ENCODE results near the gene AGXT.
"Not testable (repeated sequence)": the region's sequence is repeated elsewhere in the genome, so short reads cannot be mapped to it uniquely, and the experiment has no call there.

AGXT gene

DNA sequence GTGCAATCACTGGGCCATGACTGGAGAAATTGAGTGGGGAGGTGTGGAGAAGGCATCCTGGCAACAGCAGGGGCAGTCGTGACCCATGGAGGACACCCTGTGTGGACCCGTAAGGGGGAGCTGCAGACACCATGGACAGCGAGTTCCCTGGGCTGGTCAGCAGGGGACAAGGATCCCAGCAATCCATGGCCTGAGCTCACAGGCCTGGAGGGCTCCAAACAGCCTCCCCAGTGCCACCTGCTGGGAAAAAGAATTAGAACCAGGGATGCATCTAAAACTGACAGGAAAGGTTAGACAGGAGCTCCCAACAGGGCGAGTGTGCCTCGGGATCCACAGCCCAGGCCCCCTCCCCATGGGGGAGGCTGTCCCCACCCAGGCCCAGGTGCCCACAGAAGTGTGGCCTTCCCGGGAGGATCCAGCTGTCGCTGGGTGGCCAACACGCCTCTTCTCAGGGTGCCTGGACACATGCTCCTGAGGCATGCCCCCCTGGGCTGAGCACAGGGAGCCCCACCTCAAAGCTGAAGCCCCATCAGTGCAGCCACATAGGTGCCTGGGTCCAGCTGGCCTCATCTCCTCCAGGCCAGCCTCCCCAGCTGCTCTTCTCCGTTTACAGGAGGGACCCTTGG, 28.1 kb upstream of the AGXT start:
- peak; percentile 81 for DNase-seq

- not testable (repeated sequence) for DNase-seq
Observed at GRCh38 chr2:240846309-240846708, 22.3 kb upstream of the AGXT start.

GRCh38 chr2:240846873-240847595, 21.6 kb upstream of the AGXT start:
- no peak for DNase-seq

DNA sequence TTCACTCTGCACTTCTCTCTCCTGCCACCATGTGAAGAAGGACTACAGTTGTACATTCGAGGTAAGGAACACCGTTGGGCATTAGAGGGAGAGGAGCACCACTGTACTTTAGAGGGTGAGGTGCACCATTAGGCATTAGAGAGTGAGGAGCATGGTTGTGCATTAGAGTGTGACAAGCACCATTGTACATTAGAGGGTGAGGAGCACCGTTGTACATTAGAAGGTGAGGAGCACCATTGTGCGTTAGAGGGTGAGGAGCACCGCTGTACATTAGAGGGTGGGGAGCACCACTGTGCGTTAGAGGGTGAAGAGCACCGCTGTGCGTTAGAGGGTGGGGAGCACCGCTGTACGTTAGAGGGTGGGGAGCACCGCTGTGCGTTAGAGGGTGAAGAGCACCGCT, 20.8 kb upstream of the AGXT start:
- no peak for DNase-seq

DNA sequence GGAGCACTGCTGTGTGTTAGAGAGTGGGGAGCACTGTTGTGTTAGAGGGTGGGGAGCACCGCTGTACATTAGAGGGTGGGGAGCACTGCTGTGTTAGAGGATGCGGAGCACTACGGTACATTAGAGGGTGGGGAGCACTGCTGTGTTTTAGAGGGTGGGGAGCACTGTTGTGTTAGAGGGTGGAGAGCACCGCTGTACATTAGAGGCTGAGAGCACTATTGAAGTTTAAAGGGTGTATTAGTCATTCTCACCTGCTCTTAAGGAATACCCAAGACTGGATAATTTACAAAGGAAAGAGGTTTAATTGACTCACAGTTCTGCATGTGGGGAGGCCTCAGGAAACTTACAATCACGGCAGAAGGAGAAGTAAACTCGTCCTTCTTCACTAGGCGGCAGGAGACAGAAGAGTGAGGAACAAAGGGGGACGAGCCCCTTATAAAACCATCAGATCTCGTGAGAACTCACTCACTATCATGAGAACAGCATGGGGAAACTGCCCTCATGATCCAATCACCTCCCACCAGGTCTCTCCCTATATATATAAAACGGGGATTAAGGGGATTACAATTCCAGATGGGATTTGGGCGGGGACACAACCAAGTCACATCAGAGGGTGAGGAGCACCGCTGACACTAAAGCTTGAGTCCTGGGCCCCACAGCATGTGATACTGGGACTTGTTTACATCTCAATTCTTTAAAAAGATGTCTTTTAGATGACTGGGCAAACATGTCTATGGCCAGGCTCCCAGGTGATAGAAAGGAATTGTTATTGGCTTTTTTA, 19.5 kb upstream of the AGXT start:
- DNase-seq: no peak

GRCh38 chr2:240850026-240850425, 18.6 kb upstream of the AGXT start:
- no peak for DNase-seq

DNA sequence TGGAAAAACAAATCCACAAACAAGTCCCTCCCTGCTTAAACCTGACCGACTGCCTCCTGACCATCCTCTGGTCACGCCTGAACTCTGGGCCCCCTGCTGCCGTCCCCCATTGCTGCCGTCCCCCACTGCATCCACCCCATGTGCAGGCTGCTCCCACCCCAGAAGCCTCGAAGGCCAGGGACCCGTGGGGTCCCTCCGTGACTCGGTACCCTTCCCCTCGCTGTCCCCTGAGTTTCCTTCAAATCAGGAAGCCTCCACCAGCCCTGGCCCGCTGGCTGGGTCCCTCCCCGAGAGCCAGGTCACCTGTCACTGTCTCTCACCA, 17.9 kb upstream of the AGXT start:
- DNase-seq: no peak

GRCh38 chr2:240851078-240851991, 17.3 kb upstream of the AGXT start:
- peak; percentile 95 for DNase-seq

GRCh38 chr2:240852671-240853314, 15.8 kb upstream of the AGXT start:
- no peak for DNase-seq

DNA sequence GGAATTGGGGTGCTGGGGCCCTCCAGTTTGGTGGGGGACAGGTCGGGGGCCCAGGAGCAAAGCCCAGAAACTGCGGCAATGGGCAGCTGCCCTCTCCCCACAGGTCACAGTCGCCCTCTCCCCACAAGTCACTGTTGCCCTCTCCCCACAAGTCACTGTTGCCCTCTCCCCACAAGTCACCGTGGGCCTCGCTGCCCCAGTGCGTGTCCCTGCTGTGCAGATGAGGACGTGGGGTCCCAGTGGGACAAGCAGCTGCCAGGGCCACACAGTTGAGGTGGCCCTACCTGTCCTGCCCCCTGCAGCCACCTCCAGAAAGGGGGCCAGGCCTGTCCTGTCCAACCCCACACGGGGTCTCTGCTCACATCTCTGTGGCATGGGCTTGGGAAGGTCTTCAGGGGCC, 13.0 kb upstream of the AGXT start:
- DNase-seq: no peak

DNA sequence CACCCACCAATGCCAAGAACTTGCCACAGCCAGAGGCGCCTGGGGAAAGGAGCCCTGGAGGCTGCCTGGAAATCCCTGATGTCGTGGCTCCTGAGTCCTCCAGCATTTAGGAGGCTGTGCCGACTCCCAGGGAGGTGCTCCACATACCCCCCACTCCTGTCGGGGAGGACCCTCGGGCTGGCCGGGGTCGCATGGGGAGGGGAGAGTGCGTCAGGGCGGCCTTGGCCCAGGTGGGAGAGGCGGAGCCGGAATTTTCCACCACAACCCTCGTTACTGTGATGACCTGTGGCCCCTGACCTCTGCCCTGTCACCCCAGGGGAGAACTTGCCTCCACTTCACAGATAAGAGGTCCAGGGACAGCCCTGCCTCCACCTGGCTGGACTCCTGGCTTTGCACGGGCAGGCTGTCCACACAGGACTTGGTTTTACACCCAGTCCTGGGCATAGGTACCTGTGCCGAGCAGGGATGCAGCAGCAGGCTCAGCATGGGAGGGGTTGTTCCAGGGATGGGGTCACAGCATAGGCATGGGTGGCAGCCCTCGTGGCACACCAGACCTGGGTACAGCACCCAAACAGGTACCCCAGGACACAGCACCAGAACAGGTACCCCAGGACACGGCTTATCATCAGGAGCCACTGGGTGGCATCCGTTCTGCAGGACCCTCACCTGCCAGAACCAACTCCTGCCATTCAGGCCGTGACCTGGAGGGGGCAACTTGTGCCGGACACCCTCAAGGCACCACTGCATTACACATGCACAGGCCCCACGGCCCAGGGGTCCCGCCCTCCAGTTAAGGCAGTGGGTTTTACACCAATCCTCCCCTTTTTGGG, 12.3 kb upstream of the AGXT start:
- DNase-seq: no peak

DNA sequence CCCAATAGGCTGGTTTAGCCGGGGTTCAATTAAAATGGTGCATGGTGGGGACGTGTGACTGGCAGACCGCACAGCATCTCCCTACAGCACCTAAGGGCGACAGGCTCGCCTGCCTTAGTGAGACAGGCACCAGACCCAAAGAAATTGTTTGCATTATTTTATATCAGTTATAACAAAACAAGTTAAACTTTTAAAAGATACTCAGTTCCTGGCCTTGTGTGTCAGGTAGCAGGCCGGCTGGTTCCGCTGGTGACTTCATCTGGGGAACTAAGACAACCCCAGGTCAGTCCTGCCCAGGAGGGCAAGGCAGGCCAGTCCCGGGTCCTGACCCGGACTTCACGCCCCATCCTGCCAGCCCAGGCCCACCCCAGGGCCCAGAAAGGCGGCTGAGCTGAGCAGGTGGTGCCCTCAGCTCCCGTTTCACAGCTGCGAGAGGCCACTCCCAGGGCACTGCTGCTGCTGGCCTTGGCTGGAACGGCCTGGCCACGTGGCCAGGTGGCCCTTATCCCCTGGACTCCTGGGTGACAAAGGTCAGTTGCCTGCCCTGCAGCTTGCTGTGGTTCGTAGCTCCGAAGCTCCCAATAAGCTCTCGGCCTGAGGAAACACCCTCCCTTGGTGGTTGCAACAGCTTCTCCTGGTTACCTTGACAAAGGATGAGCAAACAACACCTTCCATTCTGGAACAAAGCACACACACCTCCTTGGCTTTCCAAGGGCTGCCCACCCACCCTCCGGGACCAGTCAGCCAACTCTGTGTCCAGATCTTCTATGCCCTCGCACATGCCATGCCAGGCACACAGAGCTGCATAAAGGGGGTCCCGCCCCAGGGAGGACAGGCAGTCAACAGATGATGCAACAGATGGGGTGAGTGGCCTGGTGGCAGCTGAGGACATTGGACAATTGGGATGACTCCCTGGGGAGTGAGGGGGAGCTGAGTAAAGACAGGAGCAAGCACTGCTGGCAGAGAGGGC, 11.3 kb upstream of the AGXT start:
- no peak for DNase-seq

- DNase-seq: no peak
Observed at GRCh38 chr2:240858321-240858720, 10.3 kb upstream of the AGXT start.

DNA sequence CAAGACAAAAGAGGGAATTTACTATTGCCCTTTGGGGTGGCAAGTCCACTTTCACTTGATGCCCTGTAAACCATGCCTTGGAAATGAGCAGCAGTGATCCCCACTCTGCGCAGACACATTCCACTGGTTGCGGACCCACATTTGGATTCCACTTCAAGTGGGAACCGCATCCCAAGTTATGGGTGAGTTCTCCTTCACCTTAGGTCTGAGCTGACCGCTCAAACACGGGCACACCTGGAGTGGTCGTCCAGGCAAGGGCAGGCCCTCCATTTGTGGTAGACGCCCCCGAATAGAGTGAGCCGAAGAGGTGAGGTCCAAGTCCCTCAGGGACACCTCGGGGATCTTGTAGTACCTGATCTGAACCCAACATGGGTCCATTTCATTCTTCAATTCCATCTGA, 9.8 kb upstream of the AGXT start:
- DNase-seq: no peak

- DNase-seq: no peak
Observed at GRCh38 chr2:240861547-240861946, 7.1 kb upstream of the AGXT start.

GRCh38 chr2:240864475-240864874, 4.1 kb upstream of the AGXT start:
- DNase-seq: no peak

- DNase-seq: no peak
Observed at GRCh38 chr2:240865391-240865790, 3.2 kb upstream of the AGXT start.

DNA sequence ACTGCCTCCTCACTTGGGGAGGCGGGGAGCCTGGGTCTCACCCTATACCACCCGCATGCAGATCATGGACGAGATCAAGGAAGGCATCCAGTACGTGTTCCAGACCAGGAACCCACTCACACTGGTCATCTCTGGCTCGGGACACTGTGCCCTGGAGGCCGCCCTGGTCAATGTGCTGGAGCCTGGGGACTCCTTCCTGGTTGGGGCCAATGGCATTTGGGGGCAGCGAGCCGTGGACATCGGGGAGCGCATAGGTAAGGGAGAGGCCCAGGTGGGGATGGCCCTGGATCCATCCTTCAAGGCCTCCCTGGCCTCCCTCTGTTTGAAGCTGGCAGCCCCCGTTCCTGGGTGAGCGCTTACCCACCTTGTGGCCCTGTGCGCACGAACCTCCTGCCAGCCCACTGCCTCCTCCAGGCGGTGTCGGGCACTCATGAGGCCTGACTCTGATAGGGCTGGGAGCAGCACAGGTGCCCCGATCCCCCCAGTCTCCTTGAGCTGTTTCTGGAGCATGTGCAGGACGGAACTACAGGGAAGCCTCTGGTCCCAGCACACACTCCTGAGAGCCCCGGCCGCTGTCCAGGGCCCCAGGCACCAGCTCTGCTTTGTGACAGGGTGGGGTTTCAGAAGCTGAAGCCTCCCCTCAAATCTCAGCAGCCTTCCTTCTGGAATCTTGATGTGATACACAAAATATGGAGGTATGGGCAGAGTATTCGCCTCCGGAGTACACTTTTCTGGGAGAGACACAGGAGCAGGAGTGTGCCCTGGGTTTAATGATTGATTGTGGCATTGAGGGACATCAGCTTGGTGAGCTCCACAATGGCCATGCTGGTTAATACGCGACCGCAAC, 708 bp downstream of the AGXT start:
- no peak for DNase-seq
